22Rv1 (cell line): Measurements from ENCODE around the gene FER.

Source experiments
- ZFX ChIP-seq: fragments of 450-650 bp; IDR thresholded peaks from 2 replicates; pipeline ENCODE4 v1.6.1; 2017; ENCODE audit warnings: antibody characterized with exemption, borderline replicate concordance
- TF ChIP-seq, protein P1 (sequence below): fragments of 450-650 bp; IDR thresholded peaks from 2 replicates; pipeline ENCODE4 v1.5.1; 2017; ENCODE audit warnings: mild to moderate bottlenecking

DNA sequence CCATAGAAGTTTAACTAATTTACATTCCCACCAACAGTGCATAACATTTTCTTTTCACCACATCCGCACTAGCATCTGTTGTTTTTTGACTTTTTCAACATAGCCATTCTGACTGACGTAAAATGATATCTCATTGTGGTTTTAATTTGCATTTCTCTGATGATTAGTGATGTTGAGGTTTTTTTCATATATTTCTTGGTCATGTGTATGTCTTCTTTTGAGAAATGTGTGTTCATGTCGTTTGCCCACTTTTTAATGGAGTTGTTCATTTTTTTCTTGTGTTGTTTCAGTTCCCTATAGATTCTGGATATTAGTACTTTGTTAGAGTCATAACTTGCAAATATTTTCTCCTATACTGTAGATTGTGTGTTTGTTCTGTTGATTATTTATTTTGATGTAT, 163.4 kb downstream of the FER start:
- TF ChIP-seq, protein P1, sequence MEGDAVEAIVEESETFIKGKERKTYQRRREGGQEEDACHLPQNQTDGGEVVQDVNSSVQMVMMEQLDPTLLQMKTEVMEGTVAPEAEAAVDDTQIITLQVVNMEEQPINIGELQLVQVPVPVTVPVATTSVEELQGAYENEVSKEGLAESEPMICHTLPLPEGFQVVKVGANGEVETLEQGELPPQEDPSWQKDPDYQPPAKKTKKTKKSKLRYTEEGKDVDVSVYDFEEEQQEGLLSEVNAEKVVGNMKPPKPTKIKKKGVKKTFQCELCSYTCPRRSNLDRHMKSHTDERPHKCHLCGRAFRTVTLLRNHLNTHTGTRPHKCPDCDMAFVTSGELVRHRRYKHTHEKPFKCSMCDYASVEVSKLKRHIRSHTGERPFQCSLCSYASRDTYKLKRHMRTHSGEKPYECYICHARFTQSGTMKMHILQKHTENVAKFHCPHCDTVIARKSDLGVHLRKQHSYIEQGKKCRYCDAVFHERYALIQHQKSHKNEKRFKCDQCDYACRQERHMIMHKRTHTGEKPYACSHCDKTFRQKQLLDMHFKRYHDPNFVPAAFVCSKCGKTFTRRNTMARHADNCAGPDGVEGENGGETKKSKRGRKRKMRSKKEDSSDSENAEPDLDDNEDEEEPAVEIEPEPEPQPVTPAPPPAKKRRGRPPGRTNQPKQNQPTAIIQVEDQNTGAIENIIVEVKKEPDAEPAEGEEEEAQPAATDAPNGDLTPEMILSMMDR = no peak
- TF ChIP-seq ZFX = no peak
